H1 (cell line): ENCODE results near the gene CCNY. TPM values are rescaled to one million over a fixed set of nuclear protein-coding genes. Genes with fewer than 3 reads are reported as not detected.

Source experiments
- KDM1A ChIP-seq: fragments of 200-600, 300-600 bp; sonication (generic); IDR thresholded peaks from 2 replicates; pipeline ENCODE4 v1.7.1; 2016; ENCODE audit warnings: mild to moderate bottlenecking, low read length, borderline replicate concordance
- POLR2A ChIP-seq, 2 experiments: IDR thresholded peaks; 1 replicate in 1 of 2; 2 replicates in 1 of 2; pipeline ENCODE4 v1.6.1; 2011; ENCODE audit warnings: low read depth in 2 of 2, low read length in 2 of 2, mild to moderate bottlenecking in 2 of 2; ENCODE audit errors: control extremely low read depth in 1 of 2
- RNF2 ChIP-seq: fragments of 200-900, 300-1000 bp; sonication (generic); IDR thresholded peaks from 2 replicates; pipeline ENCODE4 v1.7.1; 2016; ENCODE audit warnings: borderline replicate concordance, low read depth, mild to moderate bottlenecking, antibody characterized with exemption, low read length; ENCODE audit not compliant: poor library complexity, severe bottlenecking; ENCODE audit errors: missing control alignments
- polyA plus RNA-seq, 7 experiments: library from polyadenylated mRNA; depleted of rRNA in 3 of 7; stranded (reverse) in 5 of 7; unstranded in 2 of 7; fragments of >200 nt in 5 of 7; fragments of 200-250 nt in 2 of 7; gene quantifications; 1 replicate in 5 of 7; 2 replicates in 1 of 7; 4 replicates in 1 of 7; pipeline versions ENCODE4 v1.2.1 to v1.2.3, GENCODE V29; 2011 to 2013; ENCODE audit warnings: missing spikeins in 2 of 7, mixed read lengths in 2 of 7
- total RNA-seq: library from RNA; stranded (reverse); fragmentation: NEBNext Ultra II Directional; extraction: Animal tissue kit (Norgen Biotek cat#: 25700); gene quantifications from 2 replicates; pipeline ENCODE4 v1.2.1, GENCODE V29; 2021

Gene CCNY
- total and polyA plus RNA-seq, 2 of the 8 experiments (the other 6 are each of a cell fraction or from before 2014, with no cell fraction given), result 25.3 to 68.2 TPM

- TF ChIP-seq KDM1A (no peak), RNF2 (no peak), POLR2A (IDR thresholded peaks at IDR 0.05; ENCODE audit: control extremely low read depth in 1 of 2, low read depth in 2 of 2, low read length in 2 of 2) (no peak)
Measured at GRCh38 chr10:35349389-35349915, 13.1 kb downstream of the CCNY start (continued).
